8988T (cell line): Measurements from ENCODE around the gene ZNF207.
"Not testable (repeated sequence)": the region's sequence is repeated elsewhere in the genome, so short reads cannot be mapped to it uniquely, and the experiment has no call there.

ENCODE experiments used
- DNase-seq: peaks from one replicate; pipeline ENCODE4 v3.0.0; 2011

ZNF207 gene

GRCh38 chr17:32335687-32336086 is 14.3 kb upstream of the ZNF207 start:
- no peak for DNase-seq

GRCh38 chr17:32341141-32341856 is 8.7 kb upstream of the ZNF207 start:
- no peak for DNase-seq

- DNase-seq = peak; percentile 40
Observed at GRCh38 chr17:32341857-32342602, 7.9 kb upstream of the ZNF207 start, which contains the start of gene C17orf75. Gene C17orf75 (minus strand): TSS chr17:32342173. CDS start chr17:32342139, 34 bp downstream.

- DNase-seq = no peak
Observed at GRCh38 chr17:32342603-32343325, 7.2 kb upstream of the ZNF207 start.

GRCh38 chr17:32345951-32346600 is 3.9 kb upstream of the ZNF207 start:
- DNase-seq = no peak

- no peak for DNase-seq
Observed at GRCh38 chr17:32348483-32348800, 1.5 kb upstream of the ZNF207 start.

- no peak for DNase-seq
Observed at GRCh38 chr17:32349503-32349853, 479 bp upstream of the ZNF207 start.

- no peak for DNase-seq
Observed at GRCh38 chr17:32350666-32351418, 885 bp downstream of the ZNF207 start.

- DNase-seq = not testable (repeated sequence)
Observed at GRCh38 chr17:32352734-32353133, 2.8 kb downstream of the ZNF207 start.

- DNase-seq = no peak
Observed at GRCh38 chr17:32355649-32356377, 5.9 kb downstream of the ZNF207 start.

- DNase-seq = no peak
Observed at GRCh38 chr17:32356378-32356743, 6.4 kb downstream of the ZNF207 start.

GRCh38 chr17:32356750-32357149 is 6.8 kb downstream of the ZNF207 start:
- DNase-seq = no peak

- DNase-seq = no peak
Observed at GRCh38 chr17:32357615-32358014, 7.7 kb downstream of the ZNF207 start.

- DNase-seq = no peak
Observed at GRCh38 chr17:32361270-32361669, 11.3 kb downstream of the ZNF207 start.

GRCh38 chr17:32370426-32370825 is 20.5 kb downstream of the ZNF207 start:
- no peak for DNase-seq

GRCh38 chr17:32382526-32383223 is 32.7 kb downstream of the ZNF207 start:
- no peak for DNase-seq

GRCh38 chr17:32383926-32384434 is 34.0 kb downstream of the ZNF207 start:
- no peak for DNase-seq

GRCh38 chr17:32385121-32385520 is 35.2 kb downstream of the ZNF207 start:
- no peak for DNase-seq

GRCh38 chr17:32385971-32386370 is 36.0 kb downstream of the ZNF207 start:
- DNase-seq = no peak

GRCh38 chr17:32386844-32387243 is 36.9 kb downstream of the ZNF207 start:
- DNase-seq = no peak

- DNase-seq = not testable (repeated sequence)
Observed at GRCh38 chr17:32388128-32388527, 38.2 kb downstream of the ZNF207 start.
